Measurements from ENCODE around the gene BARX1. TPM values are rescaled to one million over a fixed set of nuclear protein-coding genes. Genes with fewer than 3 reads are reported as not detected.
"Not testable (repeated sequence)": the region's sequence is repeated elsewhere in the genome, so short reads cannot be mapped to it uniquely, and the experiment has no call there.

The BARX1 gene
- total and polyA plus RNA-seq, 2 donors, result 0.14 to 0.55 TPM

- 94% methylated on average over 25 of the region's 25 CpGs for WGBS
- DNase-seq (ENCODE audit: low read depth in 6 of 9, low spot score in 9 of 9), result no peak
- H3K27ac ChIP-seq (ENCODE audit: low read depth in 1 of 2, low read length in 1 of 2), result no peak overlapping the region
- peaks cover 0 to 17% of the 10 kb centered on the region in 2 donors for H3K27me3 ChIP-seq (ENCODE audit: control insufficient read depth in 2 of 2, insufficient read depth in 1 of 2, low read length in 1 of 2)
- H3K4me1 ChIP-seq (ENCODE audit: control insufficient read depth in 2 of 2, insufficient read depth in 2 of 2, low read length in 2 of 2), result no peaks in the 10 kb centered on the region
- H3K4me3 ChIP-seq (ENCODE audit: low read length in 2 of 2), result no peak overlapping the region
- no peaks in the 10 kb centered on the region for H3K36me3 ChIP-seq (ENCODE audit: control insufficient read depth in 2 of 2, insufficient read depth in 2 of 2, low read length in 1 of 2)
- no peaks in the 10 kb centered on the region for H3K9me3 ChIP-seq (ENCODE audit: control insufficient read depth in 2 of 2, insufficient read depth in 1 of 2, low read length in 1 of 2)
Observed at GRCh38 chr9:93968451-93969327, 13.5 kb upstream of the BARX1 start.

- Histone ChIP-seq H3K4me1 (ENCODE audit: control insufficient read depth in 2 of 2, insufficient read depth in 2 of 2, low read length in 2 of 2) (no peaks in the 10 kb centered on the region), H3K27me3 (ENCODE audit: control insufficient read depth in 2 of 2, insufficient read depth in 1 of 2, low read length in 1 of 2) (peaks cover 5 to 25% of the 10 kb centered on the region in 2 donors), H3K36me3 (ENCODE audit: control insufficient read depth in 2 of 2, insufficient read depth in 2 of 2, low read length in 1 of 2) (no peaks in the 10 kb centered on the region), H3K27ac (ENCODE audit: low read depth in 1 of 2, low read length in 1 of 2) (no peak overlapping the region), H3K9me3 (ENCODE audit: control insufficient read depth in 2 of 2, insufficient read depth in 1 of 2, low read length in 1 of 2) (no peaks in the 10 kb centered on the region), H3K4me3 (ENCODE audit: low read length in 2 of 2) (no peak overlapping the region)
- WGBS, result 94% methylated on average over 13 of the region's 13 CpGs
- no peak for DNase-seq (ENCODE audit: low read depth in 6 of 9, low spot score in 9 of 9)
Observed at GRCh38 chr9:93967020-93967803, 12.1 kb upstream of the BARX1 start.

- WGBS, result 91% methylated on average over 11 of the region's 11 CpGs
- H3K4me1 ChIP-seq (ENCODE audit: control insufficient read depth in 2 of 2, insufficient read depth in 2 of 2, low read length in 2 of 2), result no peaks in the 10 kb centered on the region
- DNase-seq (ENCODE audit: low read depth in 6 of 9, low spot score in 9 of 9), result no peak
Observed at GRCh38 chr9:93965830-93966577, 10.8 kb upstream of the BARX1 start.

GRCh38 chr9:93964685-93965084 lies 9.5 kb upstream of the BARX1 start:
- Histone ChIP-seq H3K36me3 (ENCODE audit: control insufficient read depth in 2 of 2, insufficient read depth in 2 of 2, low read length in 1 of 2) (no peaks in the 10 kb centered on the region), H3K9me3 (ENCODE audit: control insufficient read depth in 2 of 2, insufficient read depth in 1 of 2, low read length in 1 of 2) (no peaks in the 10 kb centered on the region), H3K4me3 (ENCODE audit: low read length in 2 of 2) (no peak overlapping the region), H3K27ac (ENCODE audit: low read depth in 1 of 2, low read length in 1 of 2) (no peak overlapping the region), H3K27me3 (ENCODE audit: control insufficient read depth in 2 of 2, insufficient read depth in 1 of 2, low read length in 1 of 2) (peaks cover 30 to 51% of the 10 kb centered on the region in 2 donors), H3K4me1 (ENCODE audit: control insufficient read depth in 2 of 2, insufficient read depth in 2 of 2, low read length in 2 of 2) (peaks cover 0 to 7% of the 10 kb centered on the region in 2 donors)
- WGBS, result 96% methylated on average over 4 of the region's 4 CpGs
- DNase-seq (ENCODE audit: low read depth in 6 of 9, low spot score in 9 of 9), result no peak

More at GRCh38 chr9:93965830-93966577, 10.8 kb upstream of the BARX1 start:
- Histone ChIP-seq H3K36me3 (ENCODE audit: control insufficient read depth in 2 of 2, insufficient read depth in 2 of 2, low read length in 1 of 2) (no peaks in the 10 kb centered on the region), H3K27me3 (ENCODE audit: control insufficient read depth in 2 of 2, insufficient read depth in 1 of 2, low read length in 1 of 2) (peaks cover 17 to 37% of the 10 kb centered on the region in 2 donors), H3K27ac (ENCODE audit: low read depth in 1 of 2, low read length in 1 of 2) (no peak overlapping the region), H3K4me3 (ENCODE audit: low read length in 2 of 2) (no peak overlapping the region), H3K9me3 (ENCODE audit: control insufficient read depth in 2 of 2, insufficient read depth in 1 of 2, low read length in 1 of 2) (no peaks in the 10 kb centered on the region)

DNA sequence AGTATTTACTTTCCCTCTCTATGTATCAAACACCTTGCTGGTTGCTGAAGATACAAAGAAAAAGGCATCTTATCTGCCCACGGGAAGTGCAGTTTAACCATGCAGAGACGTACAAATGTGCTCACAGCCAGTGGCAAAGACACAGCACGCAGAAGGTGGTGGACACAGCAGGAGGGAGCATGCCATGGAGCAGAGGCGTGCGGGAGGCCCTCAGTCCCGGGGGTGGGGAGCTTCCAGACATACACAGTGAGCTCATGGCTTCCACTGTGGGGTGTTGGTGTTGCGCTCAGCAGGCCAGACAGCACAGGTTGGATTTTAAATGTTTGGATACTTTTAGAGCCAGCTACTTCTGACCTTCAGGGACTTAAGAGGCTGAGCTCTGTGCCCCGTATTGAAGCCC lies 8.8 kb upstream of the BARX1 start:
- Histone ChIP-seq H3K27me3 (ENCODE audit: control insufficient read depth in 2 of 2, insufficient read depth in 1 of 2, low read length in 1 of 2) (peaks cover 37 to 58% of the 10 kb centered on the region in 2 donors), H3K27ac (ENCODE audit: low read depth in 1 of 2, low read length in 1 of 2) (no peak overlapping the region), H3K4me3 (ENCODE audit: low read length in 2 of 2) (no peak overlapping the region), H3K4me1 (ENCODE audit: control insufficient read depth in 2 of 2, insufficient read depth in 2 of 2, low read length in 2 of 2) (peaks cover 0 to 7% of the 10 kb centered on the region in 2 donors), H3K36me3 (ENCODE audit: control insufficient read depth in 2 of 2, insufficient read depth in 2 of 2, low read length in 1 of 2) (no peaks in the 10 kb centered on the region), H3K9me3 (ENCODE audit: control insufficient read depth in 2 of 2, insufficient read depth in 1 of 2, low read length in 1 of 2) (peaks cover under 1 to 2% of the 10 kb centered on the region in 2 donors)
- no peak for DNase-seq (ENCODE audit: low read depth in 6 of 9, low spot score in 9 of 9)
- WGBS, result 80% methylated on average over 8 of the region's 8 CpGs

GRCh38 chr9:93963489-93963888 lies 8.3 kb upstream of the BARX1 start:
- WGBS, result 65% methylated on average over 3 of the region's 3 CpGs
- peaks cover 42 to 63% of the 10 kb centered on the region in 2 donors for H3K27me3 ChIP-seq (ENCODE audit: control insufficient read depth in 2 of 2, insufficient read depth in 1 of 2, low read length in 1 of 2)
- H3K4me1 ChIP-seq (ENCODE audit: control insufficient read depth in 2 of 2, insufficient read depth in 2 of 2, low read length in 2 of 2); H3K4me3 ChIP-seq (ENCODE audit: low read length in 2 of 2); H3K27ac ChIP-seq (ENCODE audit: low read depth in 1 of 2, low read length in 1 of 2); H3K9me3 ChIP-seq (ENCODE audit: control insufficient read depth in 2 of 2, insufficient read depth in 1 of 2, low read length in 1 of 2); H3K36me3 ChIP-seq (ENCODE audit: control insufficient read depth in 2 of 2, insufficient read depth in 2 of 2, low read length in 1 of 2); DNase-seq (ENCODE audit: low read depth in 6 of 9, low spot score in 9 of 9): not testable (repeated sequence)

DNA sequence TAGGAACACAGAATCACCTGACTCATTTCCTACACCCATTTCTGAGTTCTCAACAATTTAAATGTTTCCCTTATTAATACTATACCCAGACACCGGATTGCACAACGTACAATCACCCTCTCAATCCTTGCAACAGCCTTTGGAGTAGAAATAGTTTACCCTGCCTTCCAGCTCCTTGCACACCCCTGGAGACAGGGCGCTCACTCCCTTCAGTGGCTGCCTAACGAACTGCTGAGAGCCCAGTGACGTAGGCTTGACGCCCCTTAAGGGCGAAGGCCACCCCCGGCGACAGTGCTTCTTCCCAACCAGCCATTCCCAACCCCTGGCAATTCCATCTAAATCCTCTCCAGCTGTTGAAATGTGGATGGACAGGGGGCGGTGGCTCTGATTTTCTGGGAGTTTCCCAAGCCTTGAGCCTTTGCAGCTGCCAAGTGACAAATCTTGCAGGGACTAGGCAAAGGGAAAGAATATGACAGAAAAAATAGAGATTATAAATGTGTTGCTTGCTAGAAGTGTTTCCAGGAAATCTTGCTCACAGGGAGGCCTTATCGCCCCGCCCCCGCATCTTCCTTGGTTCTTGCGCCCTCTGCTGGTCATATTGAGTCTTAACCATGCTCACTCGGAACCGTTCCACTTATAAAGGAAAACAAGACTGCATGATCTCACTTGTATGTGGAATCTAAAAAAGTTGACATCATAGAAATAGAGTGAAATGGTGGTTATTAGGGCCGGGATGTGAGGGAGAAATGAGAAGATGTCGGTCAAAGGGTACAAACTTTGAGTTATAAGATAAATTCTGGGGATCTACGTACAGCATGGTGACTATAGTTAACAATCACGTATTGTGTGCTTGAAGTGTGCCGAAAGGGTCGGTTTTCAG lies 7.6 kb upstream of the BARX1 start:
- no peak overlapping the region for H3K27ac ChIP-seq (ENCODE audit: low read depth in 1 of 2, low read length in 1 of 2)
- 27% methylated on average over 22 of the region's 22 CpGs for WGBS
- peak; percentile 45 to 88 (median 63) for DNase-seq (ENCODE audit: low read depth in 6 of 9, low spot score in 9 of 9)

GRCh38 chr9:93962017-93962416 lies 6.9 kb upstream of the BARX1 start:
- no peak for DNase-seq (ENCODE audit: low read depth in 6 of 9, low spot score in 9 of 9)
- 74% methylated on average over 1 of the region's 1 CpG for WGBS
- Histone ChIP-seq H3K36me3 (ENCODE audit: control insufficient read depth in 2 of 2, insufficient read depth in 2 of 2, low read length in 1 of 2) (no peaks in the 10 kb centered on the region), H3K9me3 (ENCODE audit: control insufficient read depth in 2 of 2, insufficient read depth in 1 of 2, low read length in 1 of 2) (peaks cover 2 to 4% of the 10 kb centered on the region in 2 donors), H3K4me1 (ENCODE audit: control insufficient read depth in 2 of 2, insufficient read depth in 2 of 2, low read length in 2 of 2) (peaks cover 0 to 9% of the 10 kb centered on the region in 2 donors), H3K27me3 (ENCODE audit: control insufficient read depth in 2 of 2, insufficient read depth in 1 of 2, low read length in 1 of 2) (peaks cover 57 to 76% of the 10 kb centered on the region in 2 donors), H3K4me3 (ENCODE audit: low read length in 2 of 2) (no peak overlapping the region), H3K27ac (ENCODE audit: low read depth in 1 of 2, low read length in 1 of 2) (no peak overlapping the region)

More for the DNA sequence above, 7.6 kb upstream of the BARX1 start:
- H3K4me3 ChIP-seq (ENCODE audit: low read length in 2 of 2), result no peak overlapping the region
- no peaks in the 10 kb centered on the region for H3K36me3 ChIP-seq (ENCODE audit: control insufficient read depth in 2 of 2, insufficient read depth in 2 of 2, low read length in 1 of 2)
- H3K27me3 ChIP-seq (ENCODE audit: control insufficient read depth in 2 of 2, insufficient read depth in 1 of 2, low read length in 1 of 2), result peaks cover 49 to 69% of the 10 kb centered on the region in 2 donors
- peaks cover 2 to 4% of the 10 kb centered on the region in 2 donors for H3K9me3 ChIP-seq (ENCODE audit: control insufficient read depth in 2 of 2, insufficient read depth in 1 of 2, low read length in 1 of 2)
- H3K4me1 ChIP-seq (ENCODE audit: control insufficient read depth in 2 of 2, insufficient read depth in 2 of 2, low read length in 2 of 2), result peaks cover 0 to 9% of the 10 kb centered on the region in 2 donors

Data from thymus (tissue), 11 donors.